Stimulated activated naive B cell treated with anti-CD40 and anti-IgM and Interleukin-4, amounts not matched to agents 10 μg/mL and 1 μg/mL and 100 μg/mL, for 72 hours (primary cell): Measurements from ENCODE around the gene DPYD.

Experiments
- ATAC-seq, 2 donors: fragments of 150-1000 bp; cut with Tn5 transposase; replicated peaks; 2 replicates each; pipeline ENCODE4 v1.10.0; 2021; ENCODE audit warnings: moderate library complexity in 1 of 2
- DNase-seq: peaks from one replicate; pipeline ENCODE4 v3.0.0; 2021
- H3K27ac Mint-ChIP-seq: one replicate; pipeline ENCODE4 v1.8.0; 2022; ENCODE audit warnings: mild to moderate bottlenecking, mixed read lengths
- H3K27me3 Mint-ChIP-seq, 2 donors: one replicate each; pipeline ENCODE4 v1.8.0; 2022; ENCODE audit warnings: mixed read lengths in 2 of 2
- H3K36me3 Mint-ChIP-seq, 2 donors: one replicate each; pipeline ENCODE4 v1.8.0; 2022; ENCODE audit warnings: mixed read lengths in 2 of 2, mild to moderate bottlenecking in 1 of 2
- H3K4me1 Mint-ChIP-seq, 2 donors: one replicate each; pipeline ENCODE4 v1.8.0; 2022; ENCODE audit warnings: mixed read lengths in 2 of 2, mild to moderate bottlenecking in 1 of 2
- H3K4me3 Mint-ChIP-seq, 2 donors: one replicate each; pipeline ENCODE4 v1.8.0; 2022; ENCODE audit warnings: mild to moderate bottlenecking in 2 of 2, mixed read lengths in 2 of 2, moderate library complexity in 1 of 2
- H3K9me3 Mint-ChIP-seq, 2 donors: one replicate each; pipeline ENCODE4 v1.8.0; 2022; ENCODE audit warnings: mixed read lengths in 2 of 2, mild to moderate bottlenecking in 1 of 2

The DPYD gene

GRCh38 chr1:97895278-97895677 lies 25.6 kb downstream of the DPYD start:
- H3K4me3 Mint-ChIP-seq, result peak overlapping the region in 1 of 2 donors; percentile 26
- peaks cover 8 to 15% of the 10 kb centered on the region in 2 donors for H3K9me3 Mint-ChIP-seq
- peaks cover 9 to 19% of the 10 kb centered on the region in 2 donors for H3K36me3 Mint-ChIP-seq
- H3K4me1 Mint-ChIP-seq, result peaks cover 5 to 36% of the 10 kb centered on the region in 2 donors
- DNase-seq (no peak), ATAC-seq (peak; percentile 72 to 73)
- H3K27me3 Mint-ChIP-seq, result no peaks in the 10 kb centered on the region
- no peak overlapping the region for H3K27ac Mint-ChIP-seq

GRCh38 chr1:97893844-97894243 lies 27.0 kb downstream of the DPYD start:
- Mint-ChIP-seq H3K27ac (peak overlapping the region; percentile 33), H3K4me3 (no peak overlapping the region), H3K36me3 (peaks cover 7 to 8% of the 10 kb centered on the region in 2 donors), H3K9me3 (peaks cover 9 to 13% of the 10 kb centered on the region in 2 donors), H3K4me1 (peaks cover 5 to 36% of the 10 kb centered on the region in 2 donors), H3K27me3 (no peaks in the 10 kb centered on the region)
- DNase-seq, result no peak
- no peak for ATAC-seq

GRCh38 chr1:97886199-97886598 lies 34.6 kb downstream of the DPYD start:
- Mint-ChIP-seq H3K9me3 (peaks cover 5 to 8% of the 10 kb centered on the region in 2 donors), H3K27me3 (no peaks in the 10 kb centered on the region), H3K27ac (no peak overlapping the region), H3K4me1 (peaks cover 6 to 12% of the 10 kb centered on the region in 2 donors), H3K36me3 (peaks cover 13% of the 10 kb centered on the region in 2 donors), H3K4me3 (no peak overlapping the region)
- DNase-seq, result no peak
- no peak for ATAC-seq

- DNase-seq (no peak), ATAC-seq (no peak)
- no peaks in the 10 kb centered on the region for H3K27me3 Mint-ChIP-seq
- no peak overlapping the region for H3K27ac Mint-ChIP-seq
- no peak overlapping the region for H3K4me3 Mint-ChIP-seq
- H3K4me1 Mint-ChIP-seq, result peaks cover 6 to 18% of the 10 kb centered on the region in 2 donors
- H3K36me3 Mint-ChIP-seq, result peaks cover 13% of the 10 kb centered on the region in 2 donors
- H3K9me3 Mint-ChIP-seq, result peaks cover 4 to 8% of the 10 kb centered on the region in 2 donors
These were observed 37.0 kb downstream of the DPYD start for GRCh38 chr1:97883823-97884222.

GRCh38 chr1:97877307-97877706 lies 43.5 kb downstream of the DPYD start:
- no peak overlapping the region for H3K27ac Mint-ChIP-seq
- ATAC-seq (no peak), DNase-seq (no peak)
- no peaks in the 10 kb centered on the region for H3K27me3 Mint-ChIP-seq
- H3K4me1 Mint-ChIP-seq, result peaks cover 0 to 6% of the 10 kb centered on the region in 2 donors
- H3K36me3 Mint-ChIP-seq, result peaks cover 4 to 12% of the 10 kb centered on the region in 2 donors
- H3K9me3 Mint-ChIP-seq, result no peaks in the 10 kb centered on the region
- no peak overlapping the region for H3K4me3 Mint-ChIP-seq

- peaks cover 4 to 19% of the 10 kb centered on the region in 2 donors for H3K36me3 Mint-ChIP-seq
- H3K4me3 Mint-ChIP-seq, result no peak overlapping the region
- H3K27me3 Mint-ChIP-seq, result no peaks in the 10 kb centered on the region
- no peak for DNase-seq
- no peak for ATAC-seq
- no peaks in the 10 kb centered on the region for H3K9me3 Mint-ChIP-seq
- H3K27ac Mint-ChIP-seq, result no peak overlapping the region
- H3K4me1 Mint-ChIP-seq, result peaks cover 0 to 11% of the 10 kb centered on the region in 2 donors
These were observed 44.8 kb downstream of the DPYD start for GRCh38 chr1:97875996-97876395.

GRCh38 chr1:97870589-97870988 lies 50.2 kb downstream of the DPYD start:
- ATAC-seq, result no peak
- Mint-ChIP-seq H3K27ac (no peak overlapping the region), H3K9me3 (peaks cover 3 to 4% of the 10 kb centered on the region in 2 donors), H3K36me3 (peaks cover 6 to 15% of the 10 kb centered on the region in 2 donors), H3K4me3 (no peak overlapping the region), H3K4me1 (peaks cover 0 to 6% of the 10 kb centered on the region in 2 donors), H3K27me3 (no peaks in the 10 kb centered on the region)
- no peak for DNase-seq

- Mint-ChIP-seq H3K27me3 (no peaks in the 10 kb centered on the region), H3K4me3 (no peak overlapping the region), H3K36me3 (peaks cover 6 to 15% of the 10 kb centered on the region in 2 donors), H3K9me3 (peaks cover 3 to 4% of the 10 kb centered on the region in 2 donors), H3K4me1 (peaks cover 5 to 17% of the 10 kb centered on the region in 2 donors), H3K27ac (no peak overlapping the region)
- DNase-seq (no peak), ATAC-seq (no peak)
These were observed 51.4 kb downstream of the DPYD start for GRCh38 chr1:97869441-97869840.

- ATAC-seq (no peak), DNase-seq (no peak)
- Mint-ChIP-seq H3K9me3 (peaks cover 3 to 4% of the 10 kb centered on the region in 2 donors), H3K27me3 (no peaks in the 10 kb centered on the region), H3K27ac (no peak overlapping the region), H3K4me1 (peaks cover 9 to 22% of the 10 kb centered on the region in 2 donors), H3K36me3 (peaks cover 6 to 15% of the 10 kb centered on the region in 2 donors), H3K4me3 (no peak overlapping the region)
These were observed 53.7 kb downstream of the DPYD start for GRCh38 chr1:97867127-97867526.

- Mint-ChIP-seq H3K9me3 (peaks cover 3 to 4% of the 10 kb centered on the region in 2 donors), H3K27ac (peak overlapping the region; percentile 22), H3K27me3 (no peaks in the 10 kb centered on the region), H3K4me1 (peaks cover 9 to 18% of the 10 kb centered on the region in 2 donors), H3K4me3 (peak overlapping the region in 1 of 2 donors; percentile 53), H3K36me3 (peaks cover 6 to 8% of the 10 kb centered on the region in 2 donors)
- no peak for DNase-seq
- ATAC-seq, result peak; percentile 34 to 65
These were observed 56.2 kb downstream of the DPYD start for GRCh38 chr1:97864615-97865014.

GRCh38 chr1:97853221-97853620 lies 67.6 kb downstream of the DPYD start:
- Mint-ChIP-seq H3K27me3 (no peaks in the 10 kb centered on the region), H3K4me3 (no peak overlapping the region), H3K36me3 (peaks cover 3% of the 10 kb centered on the region in 2 donors), H3K27ac (no peak overlapping the region), H3K9me3 (no peaks in the 10 kb centered on the region), H3K4me1 (peaks cover 5 to 22% of the 10 kb centered on the region in 2 donors)
- ATAC-seq (no peak), DNase-seq (no peak)

GRCh38 chr1:97849345-97850340 lies 71.2 kb downstream of the DPYD start:
- Mint-ChIP-seq H3K4me3 (peak overlapping the region; percentile 40 to 59), H3K36me3 (peaks cover 6 to 12% of the 10 kb centered on the region in 2 donors), H3K27ac (peak overlapping the region; percentile 33), H3K4me1 (peaks cover 7 to 25% of the 10 kb centered on the region in 2 donors), H3K9me3 (no peaks in the 10 kb centered on the region), H3K27me3 (no peaks in the 10 kb centered on the region)
- ATAC-seq (peak; percentile 38 to 52), DNase-seq (no peak)

- ATAC-seq, result no peak
- H3K27ac Mint-ChIP-seq, result no peak overlapping the region
- peaks cover 7 to 17% of the 10 kb centered on the region in 2 donors for H3K4me1 Mint-ChIP-seq
- peaks cover 8 to 12% of the 10 kb centered on the region in 2 donors for H3K36me3 Mint-ChIP-seq
- no peaks in the 10 kb centered on the region for H3K9me3 Mint-ChIP-seq
- H3K27me3 Mint-ChIP-seq, result no peaks in the 10 kb centered on the region
- no peak for DNase-seq
- H3K4me3 Mint-ChIP-seq, result no peak overlapping the region
These were observed 75.0 kb downstream of the DPYD start for GRCh38 chr1:97845805-97846204.

- Mint-ChIP-seq H3K4me3 (no peak overlapping the region), H3K9me3 (no peaks in the 10 kb centered on the region), H3K27me3 (no peaks in the 10 kb centered on the region), H3K27ac (no peak overlapping the region), H3K36me3 (peaks cover 8 to 12% of the 10 kb centered on the region in 2 donors), H3K4me1 (peaks cover 4 to 12% of the 10 kb centered on the region in 2 donors)
- ATAC-seq (no peak), DNase-seq (no peak)
These were observed 76.2 kb downstream of the DPYD start for GRCh38 chr1:97844552-97845089.
